NB4 (cell line): ENCODE data around the gene MRFAP1L1.
A peak's percentile ranks its signal among the peaks of the same experiment; 100 is the strongest.
"Not testable (repeated sequence)": the region's sequence is repeated elsewhere in the genome, so short reads cannot be mapped to it uniquely, and the experiment has no call there.

ENCODE experiments used
- DNase-seq: peaks from one replicate; pipeline ENCODE4 v3.0.0; 2010; ENCODE audit warnings: low read depth
- H3K4me3 ChIP-seq: one replicate; pipeline ENCODE4 v1.5.1; 2011; ENCODE audit warnings: mild to moderate bottlenecking, low read depth, low read length, moderate library complexity
- CTCF ChIP-seq: IDR thresholded peaks from one replicate; pipeline ENCODE4 v1.5.1; 2012; ENCODE audit warnings: low read depth, low read length
- MYC ChIP-seq: IDR thresholded peaks from 2 replicates; pipeline ENCODE4 v1.6.1; 2011; ENCODE audit warnings: low read depth, low read length
- POLR2A ChIP-seq: IDR thresholded peaks from 2 replicates; pipeline ENCODE4 v1.6.1; 2011; ENCODE audit warnings: mild to moderate bottlenecking; ENCODE audit not compliant: insufficient read length; ENCODE audit errors: extremely low read depth
- TF ChIP-seq, protein P1 (sequence below): IDR thresholded peaks from 2 replicates; pipeline ENCODE4 v1.6.1; 2011; ENCODE audit warnings: low read depth, low read length

Gene MRFAP1L1

DNA sequence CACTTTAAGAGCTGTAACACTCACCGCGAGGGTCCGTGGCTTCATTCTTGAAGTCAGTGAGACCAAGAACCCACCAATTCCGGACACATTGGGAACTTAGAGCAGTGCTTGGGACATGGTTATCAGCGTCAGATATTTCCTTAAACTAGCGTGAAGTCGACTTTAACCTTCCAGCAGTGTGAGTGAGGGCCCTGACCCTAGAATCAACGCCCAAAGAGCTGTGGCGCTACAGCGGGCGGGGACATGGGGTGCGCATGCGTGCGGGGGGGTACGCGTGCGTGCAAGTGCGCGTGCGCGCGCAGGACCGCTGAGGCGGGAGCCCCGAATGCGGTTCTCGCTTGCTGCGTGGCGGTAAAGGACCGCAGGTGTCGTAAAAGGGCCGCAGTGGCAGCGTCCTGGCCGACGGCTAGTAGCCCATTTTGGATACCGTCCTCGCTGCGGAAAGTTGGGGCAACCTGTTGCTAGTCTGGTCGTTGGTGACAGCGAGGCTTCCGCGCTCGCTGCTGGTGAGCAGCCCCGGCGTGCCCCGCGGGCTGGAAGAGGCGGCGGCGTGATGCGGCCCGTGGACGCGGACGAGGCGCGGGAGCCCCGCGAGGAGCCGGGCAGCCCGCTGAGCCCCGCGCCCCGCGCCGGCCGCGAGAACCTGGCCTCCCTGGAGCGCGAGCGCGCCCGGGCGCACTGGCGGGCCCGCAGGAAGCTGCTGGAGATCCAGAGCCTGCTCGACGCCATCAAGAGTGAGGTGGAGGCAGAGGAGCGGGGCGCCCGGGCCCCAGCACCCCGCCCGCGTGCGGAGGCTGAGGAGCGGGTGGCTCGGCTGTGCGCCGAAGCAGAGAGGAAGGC, 35.8 kb downstream of the MRFAP1L1 start:
- DNase-seq, result peak; percentile 100
- peak overlapping the region; percentile 74 for H3K4me3 ChIP-seq
- TF ChIP-seq, protein P1, sequence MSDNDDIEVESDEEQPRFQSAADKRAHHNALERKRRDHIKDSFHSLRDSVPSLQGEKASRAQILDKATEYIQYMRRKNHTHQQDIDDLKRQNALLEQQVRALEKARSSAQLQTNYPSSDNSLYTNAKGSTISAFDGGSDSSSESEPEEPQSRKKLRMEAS, result peak; percentile 88
- TF ChIP-seq MYC, result peak; percentile 95
- TF ChIP-seq CTCF, result no peak
- TF ChIP-seq POLR2A, result peak; percentile 97

DNA sequence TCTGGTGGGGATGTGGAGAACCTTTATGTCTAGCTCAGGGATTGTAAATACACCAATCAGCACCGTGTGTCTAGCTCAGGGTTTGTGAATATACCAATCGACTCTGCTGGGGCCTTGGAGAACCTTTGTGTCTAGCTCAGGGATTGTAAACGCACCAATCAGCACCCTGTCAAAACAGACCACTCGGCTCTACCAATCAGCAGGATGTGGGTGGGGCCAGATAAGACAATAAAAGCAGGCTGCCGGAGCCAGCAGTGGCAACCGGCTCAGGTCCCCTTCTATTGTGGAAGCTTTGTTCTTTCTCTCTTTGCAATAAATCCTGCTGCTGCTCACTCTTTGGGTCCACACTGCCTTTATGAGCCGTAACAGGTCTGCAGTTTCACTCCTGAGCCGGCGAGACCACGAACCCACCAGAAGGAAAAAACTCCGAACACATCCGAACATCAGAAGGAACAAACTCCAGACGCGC, 36.4 kb downstream of the MRFAP1L1 start:
- peak overlapping the region; percentile 74 for H3K4me3 ChIP-seq
- peak; percentile 69 for DNase-seq

DNA sequence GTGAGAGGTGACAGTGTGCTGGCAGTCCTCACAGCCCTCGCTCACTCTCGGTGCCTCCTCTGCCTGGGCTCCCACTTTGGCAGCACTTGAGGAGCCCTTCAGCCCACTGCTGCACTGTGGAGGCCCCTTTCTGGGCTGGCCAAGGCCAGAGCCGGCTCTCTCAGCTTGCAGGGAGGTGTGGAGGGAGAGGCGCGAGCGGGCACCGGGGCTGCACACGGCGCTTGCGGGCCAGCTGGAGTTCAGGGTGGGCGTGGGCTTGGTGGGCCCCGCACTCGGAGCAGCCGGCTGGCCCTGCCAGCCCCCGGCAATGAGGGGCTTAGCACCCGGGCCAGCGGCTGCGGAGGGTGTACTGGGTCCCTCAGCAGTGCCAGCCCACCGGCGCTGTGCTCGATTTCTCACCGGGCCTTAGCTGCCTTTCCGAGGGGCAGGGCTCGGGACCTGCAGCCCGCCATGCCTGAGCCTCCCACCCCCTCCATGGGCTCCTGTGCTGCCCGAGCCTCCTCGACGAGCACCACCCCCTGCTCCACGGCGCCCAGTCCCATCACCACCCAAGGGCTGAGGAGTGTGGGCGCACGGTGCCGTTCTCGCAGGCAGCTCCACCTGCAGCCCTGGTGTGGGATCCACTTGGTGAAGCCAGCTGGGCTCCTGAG, 37.0 kb downstream of the MRFAP1L1 start:
- peak overlapping the region; percentile 74 for H3K4me3 ChIP-seq
- DNase-seq, result not testable (repeated sequence)

- no peak overlapping the region for H3K4me3 ChIP-seq
- DNase-seq, result no peak
- TF ChIP-seq POLR2A (no peak), MYC (no peak), CTCF (no peak)
- TF ChIP-seq, protein P1, result no peak
Observed at GRCh38 chr4:6672131-6672530, 37.5 kb downstream of the MRFAP1L1 start.

- H3K4me3 ChIP-seq, result no peak overlapping the region
- no peak for TF ChIP-seq MYC
- TF ChIP-seq, protein P1, result no peak
- no peak for TF ChIP-seq POLR2A
- no peak for TF ChIP-seq CTCF
Observed at GRCh38 chr4:6671648-6672047, 38.0 kb downstream of the MRFAP1L1 start.

GRCh38 chr4:6668391-6668790, 41.3 kb downstream of the MRFAP1L1 start:
- TF ChIP-seq, protein P1, result no peak
- TF ChIP-seq CTCF, result no peak
- TF ChIP-seq POLR2A, result no peak
- TF ChIP-seq MYC, result no peak
- no peak for DNase-seq
- H3K4me3 ChIP-seq, result no peak overlapping the region

More at GRCh38 chr4:6671648-6672047, 38.0 kb downstream of the MRFAP1L1 start:
- DNase-seq, result no peak

GRCh38 chr4:6665320-6665654, 44.4 kb downstream of the MRFAP1L1 start:
- TF ChIP-seq POLR2A (no peak), MYC (no peak), CTCF (no peak)
- TF ChIP-seq, protein P1, result peak; percentile 40
- no peak for DNase-seq
- H3K4me3 ChIP-seq, result no peak overlapping the region
